Measurements from ENCODE around the gene CD300LF.

The CD300LF gene

DNA sequence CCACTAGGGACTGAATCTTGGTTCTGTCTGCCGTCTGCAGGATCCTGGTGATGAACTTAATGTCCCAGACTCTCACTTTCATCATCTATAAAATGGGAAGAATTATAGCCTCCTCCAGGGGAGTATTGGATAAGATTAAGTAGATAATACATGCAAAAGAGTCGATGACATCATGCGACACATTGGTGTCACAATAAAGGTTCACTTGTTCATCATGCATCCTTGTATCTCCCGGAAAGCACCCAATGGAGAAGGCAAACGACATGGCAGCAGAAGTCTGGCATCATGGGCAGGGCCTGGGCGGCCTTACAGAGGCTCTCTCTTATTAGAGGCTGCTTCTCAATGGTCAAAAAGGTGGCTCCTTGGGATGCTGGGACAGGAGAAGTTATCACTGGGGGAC, 54.1 kb downstream of the CD300LF start:
- H3K36me3 ChIP-seq (ENCODE audit: insufficient read depth, low read length) = no peaks in the 10 kb centered on the region
- H3K9me2 ChIP-seq (ENCODE audit: low read depth, low read length) = no peaks in the 10 kb centered on the region
- H3K79me2 ChIP-seq (ENCODE audit: insufficient read depth, low read length) = no peaks in the 10 kb centered on the region
- no peak overlapping the region for H3K9ac ChIP-seq (ENCODE audit: low read length)
- H3K9me3 ChIP-seq (ENCODE audit: low read length) = no peaks in the 10 kb centered on the region
- H3K4me1 ChIP-seq (ENCODE audit: insufficient read depth, low read length, severe bottlenecking) = no peaks in the 10 kb centered on the region
- no peak overlapping the region for H3K4me2 ChIP-seq (ENCODE audit: low read length)
- TF ChIP-seq, protein P1, sequence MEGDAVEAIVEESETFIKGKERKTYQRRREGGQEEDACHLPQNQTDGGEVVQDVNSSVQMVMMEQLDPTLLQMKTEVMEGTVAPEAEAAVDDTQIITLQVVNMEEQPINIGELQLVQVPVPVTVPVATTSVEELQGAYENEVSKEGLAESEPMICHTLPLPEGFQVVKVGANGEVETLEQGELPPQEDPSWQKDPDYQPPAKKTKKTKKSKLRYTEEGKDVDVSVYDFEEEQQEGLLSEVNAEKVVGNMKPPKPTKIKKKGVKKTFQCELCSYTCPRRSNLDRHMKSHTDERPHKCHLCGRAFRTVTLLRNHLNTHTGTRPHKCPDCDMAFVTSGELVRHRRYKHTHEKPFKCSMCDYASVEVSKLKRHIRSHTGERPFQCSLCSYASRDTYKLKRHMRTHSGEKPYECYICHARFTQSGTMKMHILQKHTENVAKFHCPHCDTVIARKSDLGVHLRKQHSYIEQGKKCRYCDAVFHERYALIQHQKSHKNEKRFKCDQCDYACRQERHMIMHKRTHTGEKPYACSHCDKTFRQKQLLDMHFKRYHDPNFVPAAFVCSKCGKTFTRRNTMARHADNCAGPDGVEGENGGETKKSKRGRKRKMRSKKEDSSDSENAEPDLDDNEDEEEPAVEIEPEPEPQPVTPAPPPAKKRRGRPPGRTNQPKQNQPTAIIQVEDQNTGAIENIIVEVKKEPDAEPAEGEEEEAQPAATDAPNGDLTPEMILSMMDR (IDR thresholded peaks at IDR 0.05; ENCODE audit: low read length) = no peak
- no peak for TF ChIP-seq EZH2 (IDR thresholded peaks at IDR 0.05; ENCODE audit: borderline replicate concordance, low read length)
- no peak overlapping the region for H3K4me3 ChIP-seq (ENCODE audit: low read depth, low read length, poor library complexity, severe bottlenecking)
- H3K27ac ChIP-seq (ENCODE audit: low read depth, low read length, poor library complexity, severe bottlenecking) = no peak overlapping the region
- H3K27me3 ChIP-seq (ENCODE audit: insufficient read depth, low read length) = no peaks in the 10 kb centered on the region
- H2AFZ ChIP-seq (ENCODE audit: low read length) = no peak overlapping the region
- no peaks in the 10 kb centered on the region for H4K20me1 ChIP-seq (ENCODE audit: insufficient read depth, low read length)
- no peaks in the 10 kb centered on the region for H3F3A ChIP-seq (ENCODE audit: insufficient read depth, low read length)

GRCh38 chr17:74654742-74655141, 58.0 kb downstream of the CD300LF start:
- no peak overlapping the region for H3K9ac ChIP-seq (ENCODE audit: low read length)

DNA sequence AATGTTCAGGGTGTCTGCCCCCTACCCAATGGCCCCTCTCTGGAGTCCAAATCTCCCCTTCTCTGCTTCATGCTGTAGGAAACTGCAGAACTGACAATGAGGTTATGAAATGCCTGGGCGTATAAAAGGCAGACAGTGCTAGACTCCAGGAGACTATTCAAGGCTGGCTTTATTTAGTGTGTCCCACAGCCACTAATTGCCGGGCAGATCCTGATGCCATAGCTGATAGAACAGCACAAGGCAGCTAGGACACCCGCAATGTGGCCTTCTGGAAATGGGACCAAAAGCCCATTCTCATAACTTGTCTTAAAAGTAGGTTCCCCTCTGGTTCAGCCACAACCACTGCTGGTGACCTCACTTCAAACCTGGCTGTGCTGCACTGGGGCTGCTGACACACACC, 60.7 kb downstream of the CD300LF start:
- Histone ChIP-seq H4K20me1 (ENCODE audit: insufficient read depth, low read length) (no peaks in the 10 kb centered on the region), H3K4me3 (ENCODE audit: low read depth, low read length, poor library complexity, severe bottlenecking) (no peak overlapping the region), H3K27ac (ENCODE audit: low read depth, low read length, poor library complexity, severe bottlenecking) (no peak overlapping the region), H3K4me1 (ENCODE audit: insufficient read depth, low read length, severe bottlenecking) (no peaks in the 10 kb centered on the region), H3F3A (ENCODE audit: insufficient read depth, low read length) (no peaks in the 10 kb centered on the region), H3K9me3 (ENCODE audit: low read length) (no peaks in the 10 kb centered on the region), H3K4me2 (ENCODE audit: low read length) (no peak overlapping the region), H3K9me2 (ENCODE audit: low read depth, low read length) (no peaks in the 10 kb centered on the region), H3K36me3 (ENCODE audit: insufficient read depth, low read length) (no peaks in the 10 kb centered on the region), H2AFZ (ENCODE audit: low read length) (no peak overlapping the region), H3K9ac (ENCODE audit: low read length) (no peak overlapping the region), H3K27me3 (ENCODE audit: insufficient read depth, low read length) (0 out of 2 replicates have a peak, but pooled peaks cover 3% of the 10 kb centered on the region), H3K79me2 (ENCODE audit: insufficient read depth, low read length) (no peaks in the 10 kb centered on the region)
- TF ChIP-seq, protein P1 (IDR thresholded peaks at IDR 0.05; ENCODE audit: low read length) = no peak
- TF ChIP-seq EZH2 (IDR thresholded peaks at IDR 0.05; ENCODE audit: borderline replicate concordance, low read length) = no peak

More at GRCh38 chr17:74654742-74655141, 58.0 kb downstream of the CD300LF start:
- no peaks in the 10 kb centered on the region for H3K4me1 ChIP-seq (ENCODE audit: insufficient read depth, low read length, severe bottlenecking)
- no peaks in the 10 kb centered on the region for H3K79me2 ChIP-seq (ENCODE audit: insufficient read depth, low read length)
- no peak overlapping the region for H2AFZ ChIP-seq (ENCODE audit: low read length)
- H3F3A ChIP-seq (ENCODE audit: insufficient read depth, low read length) = no peaks in the 10 kb centered on the region
- TF ChIP-seq, protein P1 (IDR thresholded peaks at IDR 0.05; ENCODE audit: low read length) = no peak
- no peak for TF ChIP-seq EZH2 (IDR thresholded peaks at IDR 0.05; ENCODE audit: borderline replicate concordance, low read length)
- H3K4me3 ChIP-seq (ENCODE audit: low read depth, low read length, poor library complexity, severe bottlenecking) = no peak overlapping the region
- H3K4me2 ChIP-seq (ENCODE audit: low read length) = no peak overlapping the region
- no peaks in the 10 kb centered on the region for H3K9me2 ChIP-seq (ENCODE audit: low read depth, low read length)
- no peaks in the 10 kb centered on the region for H4K20me1 ChIP-seq (ENCODE audit: insufficient read depth, low read length)
- no peak overlapping the region for H3K27ac ChIP-seq (ENCODE audit: low read depth, low read length, poor library complexity, severe bottlenecking)
- no peaks in the 10 kb centered on the region for H3K9me3 ChIP-seq (ENCODE audit: low read length)
- no peaks in the 10 kb centered on the region for H3K27me3 ChIP-seq (ENCODE audit: insufficient read depth, low read length)
- no peaks in the 10 kb centered on the region for H3K36me3 ChIP-seq (ENCODE audit: insufficient read depth, low read length)

Measured in OCI-LY1 (cell line).